GM18870 (cell line): ENCODE data around the gene CHAC1.

Experiments
- ATAC-seq: cut with Tn5 transposase; IDR thresholded peaks from one replicate; pipeline ENCODE4 v1.9.1; 2021; ENCODE audit warnings: moderate library complexity; ENCODE audit not compliant: unreplicated experiment

The CHAC1 gene

GRCh38 chr15:40952901-40953712 lies at the start of gene CHAC1:
Gene CHAC1 (plus strand): TSS chr15:40953471. CDS start chr15:40953584, 113 bp downstream.
- ATAC-seq: peak; percentile 94

- no peak for ATAC-seq
Observed at GRCh38 chr15:40904552-40905201, 48.6 kb upstream of the CHAC1 start.

- no peak for ATAC-seq
Observed at GRCh38 chr15:40906091-40906990, 46.9 kb upstream of the CHAC1 start.

- ATAC-seq: no peak
Observed at GRCh38 chr15:40906991-40907802, 46.1 kb upstream of the CHAC1 start.

GRCh38 chr15:40908095-40908494 lies 45.2 kb upstream of the CHAC1 start:
- ATAC-seq: no peak

- ATAC-seq: no peak
Observed at GRCh38 chr15:40909662-40910630, 43.3 kb upstream of the CHAC1 start.

- ATAC-seq: no peak
Observed at GRCh38 chr15:40911141-40911540, 42.1 kb upstream of the CHAC1 start.

- ATAC-seq: no peak
Observed at GRCh38 chr15:40911693-40912092, 41.6 kb upstream of the CHAC1 start.

- no peak for ATAC-seq
Observed at GRCh38 chr15:40912478-40912877, 40.8 kb upstream of the CHAC1 start.

- ATAC-seq: no peak
Observed at GRCh38 chr15:40914013-40914412, 39.3 kb upstream of the CHAC1 start.

GRCh38 chr15:40914486-40914885 lies 38.8 kb upstream of the CHAC1 start:
- no peak for ATAC-seq

GRCh38 chr15:40915116-40915661 lies 38.1 kb upstream of the CHAC1 start:
- no peak for ATAC-seq

- no peak for ATAC-seq
Observed at GRCh38 chr15:40915679-40916078, 37.6 kb upstream of the CHAC1 start.

- ATAC-seq: no peak
Observed at GRCh38 chr15:40917585-40917984, 35.7 kb upstream of the CHAC1 start.

- no peak for ATAC-seq
Observed at GRCh38 chr15:40918146-40918798, 35.0 kb upstream of the CHAC1 start.

- no peak for ATAC-seq
Observed at GRCh38 chr15:40918799-40919392, 34.4 kb upstream of the CHAC1 start.

- no peak for ATAC-seq
Observed at GRCh38 chr15:40921949-40922607, 31.2 kb upstream of the CHAC1 start.

- no peak for ATAC-seq
Observed at GRCh38 chr15:40922608-40923005, 30.7 kb upstream of the CHAC1 start.
